Stomach (tissue), 9 donors: ENCODE measurements around the gene SLC13A5. TPM values are rescaled to one million over a fixed set of nuclear protein-coding genes. Genes with fewer than 3 reads are reported as not detected.
"Not testable (repeated sequence)": the region's sequence is repeated elsewhere in the genome, so short reads cannot be mapped to it uniquely, and the experiment has no call there.

Experiments
- DNase-seq, 2 donors: peaks; one replicate each; pipeline versions ENCODE4 v3.0.0 to v3.0.0-alpha.2; 2013 to 2019
- H3K27ac ChIP-seq, 5 donors: fragments of 200-600 bp in 4 of 5; sonication (generic) in 4 of 5; one replicate each; pipeline ENCODE4 v1.5.1; 2013 to 2019; ENCODE audit warnings: mild to moderate bottlenecking in 1 of 5, moderate library complexity in 1 of 5
- H3K27me3 ChIP-seq, 3 donors: fragments of 200-600 bp; sonication (generic); one replicate each; pipeline ENCODE4 v1.5.1; 2017 to 2019; ENCODE audit warnings: mixed run types in 1 of 3
- H3K36me3 ChIP-seq, 4 donors: fragments of 200-600 bp; sonication (generic); 1 replicate in 3 of 4; 2 replicates in 1 of 4; pipeline ENCODE4 v1.5.1; 2016 to 2019
- H3K4me1 ChIP-seq, 4 donors: fragments of 200-600 bp; sonication (generic); one replicate each; pipeline ENCODE4 v1.5.1; 2016 to 2019
- H3K4me3 ChIP-seq, 4 donors: fragments of 200-600 bp; sonication (generic) in 3 of 4; one replicate each; pipeline ENCODE4 v1.5.1; 2016 to 2019; ENCODE audit warnings: mild to moderate bottlenecking in 1 of 4
- H3K9me3 ChIP-seq, 4 donors: fragments of 200-600 bp; sonication (generic); one replicate each; pipeline ENCODE4 v1.5.1; 2016 to 2019
- EP300 ChIP-seq: sonication (generic); formaldehyde crosslinking; IDR thresholded peaks from one replicate; pipeline ENCODE4 v1.6.1; 2017; ENCODE audit warnings: antibody characterized with exemption
- POLR2A ChIP-seq, 4 donors: fragments of 450-650 bp; IDR thresholded peaks; one replicate each; pipeline ENCODE4 v1.6.1; 2016; ENCODE audit warnings: antibody characterized with exemption in 4 of 4, control low read depth in 2 of 4, mild to moderate bottlenecking in 1 of 4, moderate library complexity in 1 of 4
- POLR2AphosphoS5 ChIP-seq, 3 donors: sonication (generic); formaldehyde crosslinking; IDR thresholded peaks; one replicate each; pipeline ENCODE4 v1.6.1; 2016; ENCODE audit warnings: antibody characterized with exemption in 3 of 3
- WGBS, 5 donors: extraction: QIAGEN DNeasy Blood & Tissue Kit in 3 of 5; methylation state at CpG; one replicate each; pipeline versions ENCODE4 v1.1.5 to v1.1.7; 2013 to 2018; 5-methylcytosine and 5-hydroxymethylcytosine counted together
- intact Hi-C: fragments of 100-400 bp; cut with DNase I; formaldehyde crosslinking; loops from one replicate; pipeline ENCODE4 v1.15.1; 2023; ENCODE audit warnings: low total_unique reads
- polyA plus RNA-seq, 3 donors: library from polyadenylated mRNA; stranded (reverse); fragments of 200-250 nt; gene quantifications; one replicate each; pipeline ENCODE4 v1.2.3, GENCODE V29; 2013
- total RNA-seq, 5 donors: library from RNA; depleted of rRNA; stranded (reverse); fragments of >200 nt; gene quantifications; one replicate each; pipeline versions ENCODE4 v1.1.0 to v1.2.3, GENCODE V29; 2014 to 2016
- TF ChIP-seq, protein P1 (sequence below), 7 experiments: fragments of 450-650 bp in 4 of 7; fragments of 200-600 bp in 3 of 7; sonication (generic) in 3 of 7; IDR thresholded peaks; one replicate each; pipeline ENCODE4 v1.5.1; 2016 to 2019; ENCODE audit warnings: antibody characterized with exemption in 7 of 7, control low read depth in 2 of 7, mild to moderate bottlenecking in 1 of 7
- donor health status: healthy with polysubstance abuse.
- donor health status: Bipolar disorder and iron deficiency.
- donor health status: healthy.

Gene SLC13A5
- total and polyA plus RNA-seq, 8 donors, result 3.1 TPM; not detected in 7

- 87 to 93% (median 89%) methylated on average over 17 of the region's 17 CpGs for WGBS, 5 donors
- no peak overlapping the region for H3K27ac ChIP-seq
- no peak for TF ChIP-seq POLR2AphosphoS5 (IDR thresholded peaks at IDR 0.05)
- TF ChIP-seq EP300, result no peak
- no peaks in the 10 kb centered on the region for H3K9me3 ChIP-seq
- DNase-seq, result no peak
- H3K36me3 ChIP-seq, result no peaks in the 10 kb centered on the region
- peaks cover 0 to 7% (median 1%) of the 10 kb centered on the region in 4 donors for H3K4me1 ChIP-seq
- H3K27me3 ChIP-seq, result peaks cover 0 to 40% (median 0%) of the 10 kb centered on the region in 3 donors
- intact Hi-C loops, result loop anchor here (10.0 kb wide), 2 partner anchors 177 to 337 kb away; no protein-coding TSS in a partner anchor
- no peak overlapping the region for H3K4me3 ChIP-seq
Measured at GRCh38 chr17:6668219-6668618, 45.0 kb downstream of the SLC13A5 start.

- no peak overlapping the region for H3K27ac ChIP-seq
- DNase-seq, result no peak
- H3K4me3 ChIP-seq, result no peak overlapping the region
- H3K36me3 ChIP-seq, result no peaks in the 10 kb centered on the region
- intact Hi-C loops, result loop anchor here (10.0 kb wide), 2 partner anchors 177 to 337 kb away; no protein-coding TSS in a partner anchor
- 59 to 76% (median 71%) methylated on average over 6 of the region's 6 CpGs for WGBS, 5 donors
- H3K4me1 ChIP-seq, result peaks cover 0 to 7% (median 1%) of the 10 kb centered on the region in 4 donors
- peaks cover 0 to 40% (median 0%) of the 10 kb centered on the region in 3 donors for H3K27me3 ChIP-seq
- H3K9me3 ChIP-seq, result no peaks in the 10 kb centered on the region
- TF ChIP-seq POLR2A (IDR thresholded peaks at IDR 0.05) (no peak), EP300 (no peak)
Measured at GRCh38 chr17:6667516-6667915, 45.7 kb downstream of the SLC13A5 start.

- H3K4me3 ChIP-seq, result no peak overlapping the region
Measured at GRCh38 chr17:6666557-6666956, 46.6 kb downstream of the SLC13A5 start.

DNA sequence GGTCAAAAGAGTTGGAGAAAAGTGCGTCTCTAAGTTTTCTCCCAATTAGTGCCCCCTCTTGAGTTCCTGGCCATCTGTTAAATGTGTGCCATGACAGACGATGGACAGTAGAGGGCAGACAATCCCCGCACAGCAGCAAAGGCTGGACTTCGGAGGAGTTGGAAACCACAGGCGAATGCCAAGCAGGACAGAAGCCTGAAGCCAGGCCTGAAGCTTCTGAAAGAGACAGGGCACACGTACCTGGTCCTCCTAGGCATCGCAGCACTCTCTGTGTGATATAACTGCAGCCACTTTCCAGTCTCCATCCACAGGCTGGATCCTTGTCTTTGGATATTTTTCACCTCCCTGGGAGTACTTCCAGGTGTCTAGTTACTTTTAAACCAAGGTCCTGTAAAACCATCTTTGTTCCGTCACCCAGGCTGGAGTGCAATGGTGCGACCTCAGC lies 47.1 kb downstream of the SLC13A5 start:
- intact Hi-C loops, result loop anchor here (10.0 kb wide), 2 partner anchors 179 to 339 kb away; no protein-coding TSS in a partner anchor
- peaks cover 0 to 7% (median 1%) of the 10 kb centered on the region in 4 donors for H3K4me1 ChIP-seq
- TF ChIP-seq, protein P1, sequence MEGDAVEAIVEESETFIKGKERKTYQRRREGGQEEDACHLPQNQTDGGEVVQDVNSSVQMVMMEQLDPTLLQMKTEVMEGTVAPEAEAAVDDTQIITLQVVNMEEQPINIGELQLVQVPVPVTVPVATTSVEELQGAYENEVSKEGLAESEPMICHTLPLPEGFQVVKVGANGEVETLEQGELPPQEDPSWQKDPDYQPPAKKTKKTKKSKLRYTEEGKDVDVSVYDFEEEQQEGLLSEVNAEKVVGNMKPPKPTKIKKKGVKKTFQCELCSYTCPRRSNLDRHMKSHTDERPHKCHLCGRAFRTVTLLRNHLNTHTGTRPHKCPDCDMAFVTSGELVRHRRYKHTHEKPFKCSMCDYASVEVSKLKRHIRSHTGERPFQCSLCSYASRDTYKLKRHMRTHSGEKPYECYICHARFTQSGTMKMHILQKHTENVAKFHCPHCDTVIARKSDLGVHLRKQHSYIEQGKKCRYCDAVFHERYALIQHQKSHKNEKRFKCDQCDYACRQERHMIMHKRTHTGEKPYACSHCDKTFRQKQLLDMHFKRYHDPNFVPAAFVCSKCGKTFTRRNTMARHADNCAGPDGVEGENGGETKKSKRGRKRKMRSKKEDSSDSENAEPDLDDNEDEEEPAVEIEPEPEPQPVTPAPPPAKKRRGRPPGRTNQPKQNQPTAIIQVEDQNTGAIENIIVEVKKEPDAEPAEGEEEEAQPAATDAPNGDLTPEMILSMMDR (IDR thresholded peaks at IDR 0.05), result peak in 5 of 7 experiments; percentile 82 to 88 (median 82)
- TF ChIP-seq POLR2AphosphoS5 (IDR thresholded peaks at IDR 0.05), result peak in 1 of 3 donors; percentile 50
- no peak for TF ChIP-seq POLR2A (IDR thresholded peaks at IDR 0.05)
- WGBS, 5 donors, result 11 to 18% (median 16%) methylated on average over 9 of the region's 9 CpGs
- H3K4me3 ChIP-seq, result no peak overlapping the region
- H3K36me3 ChIP-seq, result no peaks in the 10 kb centered on the region
- peak; percentile 76 to 92 for DNase-seq
- no peaks in the 10 kb centered on the region for H3K9me3 ChIP-seq
- H3K27ac ChIP-seq, result no peak overlapping the region
- peaks cover 0 to 33% (median 0%) of the 10 kb centered on the region in 3 donors for H3K27me3 ChIP-seq

More at GRCh38 chr17:6666557-6666956, 46.6 kb downstream of the SLC13A5 start:
- TF ChIP-seq EP300, result no peak
- TF ChIP-seq, protein P1 (IDR thresholded peaks at IDR 0.05), result no peak
- no peak for TF ChIP-seq POLR2A (IDR thresholded peaks at IDR 0.05)
- TF ChIP-seq POLR2AphosphoS5 (IDR thresholded peaks at IDR 0.05), result no peak
- Histone ChIP-seq H3K27ac (no peak overlapping the region), H3K4me1 (peaks cover 0 to 7% (median 1%) of the 10 kb centered on the region in 4 donors), H3K9me3 (no peaks in the 10 kb centered on the region), H3K36me3 (no peaks in the 10 kb centered on the region), H3K27me3 (peaks cover 0 to 38% (median 0%) of the 10 kb centered on the region in 3 donors)
- 88 to 100% (median 93%) methylated on average over 6 of the region's 6 CpGs for WGBS, 5 donors
- no peak for DNase-seq
- intact Hi-C loops, result loop anchor here (10.0 kb wide), 2 partner anchors 178 to 338 kb away; no protein-coding TSS in a partner anchor

DNA sequence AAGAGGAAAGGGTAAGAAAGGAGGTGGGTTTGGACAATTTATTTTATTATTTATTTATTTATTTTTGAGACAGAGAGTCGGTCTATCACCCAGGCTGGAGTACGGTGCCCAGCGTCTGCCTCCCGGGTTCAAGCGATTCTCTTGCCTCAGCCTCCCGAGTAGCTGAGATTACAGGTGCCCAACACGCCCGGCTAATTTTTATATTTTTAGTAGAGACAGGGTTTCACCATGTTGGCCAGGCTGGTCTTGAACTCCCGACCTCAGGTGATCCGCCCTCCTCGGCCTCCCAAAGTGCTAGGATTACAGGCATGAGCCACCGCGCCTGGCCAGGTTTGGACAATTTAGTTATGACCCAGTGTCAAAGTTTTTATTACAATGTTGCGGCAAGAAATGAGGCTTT lies 50.0 kb downstream of the SLC13A5 start:
- DNase-seq, H3K36me3 ChIP-seq, H3K27ac ChIP-seq, H3K9me3 ChIP-seq, H3K4me1 ChIP-seq, H3K4me3 ChIP-seq: not testable (repeated sequence)
- intact Hi-C loops, result loop anchor here (10.0 kb wide), 2 partner anchors 182 to 342 kb away; no protein-coding TSS in a partner anchor
- 91 to 95% (median 92%) methylated on average over 14 of the region's 14 CpGs for WGBS, 5 donors
- peaks cover 0 to 27% (median under 1%) of the 10 kb centered on the region in 3 donors for H3K27me3 ChIP-seq

GRCh38 chr17:6661464-6661848 lies 51.7 kb downstream of the SLC13A5 start:
- DNase-seq, result no peak
- Histone ChIP-seq H3K9me3 (no peaks in the 10 kb centered on the region), H3K27me3 (peaks cover 0 to 36% (median 12%) of the 10 kb centered on the region in 3 donors), H3K27ac (no peak overlapping the region), H3K4me1 (peaks cover 0 to 12% (median 5%) of the 10 kb centered on the region in 4 donors), H3K4me3 (no peak overlapping the region), H3K36me3 (no peaks in the 10 kb centered on the region)
- intact Hi-C loops, result loop anchor here (10.0 kb wide), 2 partner anchors 183 to 343 kb away; no protein-coding TSS in a partner anchor
- WGBS, 5 donors, result 71 to 87% (median 83%) methylated on average over 2 of the region's 2 CpGs
- no peak for TF ChIP-seq POLR2A (IDR thresholded peaks at IDR 0.05)
- no peak for TF ChIP-seq EP300
- no peak for TF ChIP-seq POLR2AphosphoS5 (IDR thresholded peaks at IDR 0.05)
- TF ChIP-seq, protein P1 (IDR thresholded peaks at IDR 0.05), result no peak
